Heart left ventricle (tissue), 16 donors: ENCODE data around the gene MAML3. TPM values are rescaled to one million over a fixed set of nuclear protein-coding genes. Genes with fewer than 3 reads are reported as not detected.

Experiments used
- ATAC-seq, 4 donors: fragments of 200-7000 bp; cut with Tn5 transposase; one replicate each; pipeline ENCODE4 v1.9.1; 2020 to 2022; ENCODE audit warnings: moderate library complexity in 4 of 4, mild to moderate bottlenecking in 3 of 4, moderate number of reproducible peaks in 1 of 4
- DNase-seq, 5 donors: peaks; one replicate each; pipeline ENCODE4 v3.0.0-alpha.2; 2020
- H3K27ac ChIP-seq, 12 donors: fragments of 200-600 bp; sonication (generic) in 4 of 12; one replicate each; pipeline versions ENCODE4 v1.5.0 to v1.8.0; 2016 to 2022; ENCODE audit warnings: mild to moderate bottlenecking in 2 of 12
- H3K27me3 ChIP-seq, 9 donors: fragments of 200-600 bp; sonication (generic) in 2 of 9; one replicate each; pipeline versions ENCODE4 v1.5.1 to v1.8.0; 2016 to 2022; ENCODE audit warnings: mild to moderate bottlenecking in 3 of 9
- H3K36me3 ChIP-seq, 9 donors: fragments of 200-600 bp; sonication (generic) in 2 of 9; one replicate each; pipeline versions ENCODE4 v1.5.0 to v1.8.0; 2018 to 2022; ENCODE audit warnings: mild to moderate bottlenecking in 2 of 9
- H3K4me1 ChIP-seq, 12 donors: fragments of 200-600 bp; sonication (generic) in 4 of 12; one replicate each; pipeline versions ENCODE4 v1.5.0 to v1.8.0; 2016 to 2022; ENCODE audit warnings: mild to moderate bottlenecking in 3 of 12
- H3K4me3 ChIP-seq, 12 donors: fragments of 200-600 bp; sonication (generic) in 4 of 12; one replicate each; pipeline versions ENCODE4 v1.5.0 to v1.8.0; 2017 to 2022; ENCODE audit warnings: mild to moderate bottlenecking in 9 of 12, moderate library complexity in 4 of 12
- H3K9me3 ChIP-seq, 12 donors: fragments of 200-600 bp; sonication (generic) in 4 of 12; one replicate each; pipeline versions ENCODE4 v1.5.0 to v1.8.0; 2016 to 2022; ENCODE audit warnings: mild to moderate bottlenecking in 1 of 12
- CTCF ChIP-seq, 12 donors: fragments of 200-600 bp; sonication (generic) in 4 of 12; IDR thresholded peaks; one replicate each; pipeline versions ENCODE4 v1.5.0 to v1.8.0; 2018 to 2022; ENCODE audit warnings: antibody characterized with exemption in 12 of 12, mild to moderate bottlenecking in 5 of 12
- POLR2A ChIP-seq, 2 donors: fragments of 450-650 bp; IDR thresholded peaks; one replicate each; pipeline ENCODE4 v1.6.1; 2017; ENCODE audit warnings: antibody characterized with exemption in 2 of 2, mild to moderate bottlenecking in 2 of 2, moderate library complexity in 2 of 2
- WGBS, 4 donors: extraction: QIAGEN DNeasy Blood & Tissue Kit in 2 of 4; methylation state at CpG; one replicate each; pipeline versions ENCODE4 v1.1.5 to v1.1.7; 2013 to 2018; 5-methylcytosine and 5-hydroxymethylcytosine counted together
- intact Hi-C, 10 donors: fragments of 100-400 bp; cut with DNase I; formaldehyde crosslinking; loops; one replicate each; pipeline versions ENCODE4 v1.11.1 to v1.14.2; 2022
- polyA plus RNA-seq, 2 donors: library from polyadenylated mRNA; stranded (reverse); fragments of 200-250 nt; gene quantifications; one replicate each; pipeline ENCODE4 v1.2.3, GENCODE V29; 2013
- total RNA-seq, 9 donors: library from RNA; depleted of rRNA in 2 of 9; stranded (reverse); fragments of >200 nt in 2 of 9; fragmentation: NEBNext Ultra II Directional in 3 of 9; extraction: Animal tissue kit (Norgen Biotek cat#: 25700) in 3 of 9; gene quantifications; one replicate each; pipeline versions ENCODE4 v1.1.0 to v1.2.4, GENCODE V29; 2016 to 2023
- donor health status: ischemic (EF 13 %, LVEDD 7.1; RV severe dilation, severe dysfunction).
- donor health status: healthy with polysubstance abuse.
- donor health status: DM: no; HTN: yes; CAD: no.
- donor health status: DM: no; HTN: no; CAD: no.
- donor health status: ischemic (EF 25% LVEDD 6.9; RV normal size, moderate dysfunction).
- donor health status: ischemic (EF 25% LVEDD 5.7; RV mildly dilated, moderate dysfunction).
- donor health status: healthy.
- donor health status: DM: yes; HTN: yes; CAD: no.
- donor health status: ischemic (EF 35%, LVEDD 5.7; RV mildly dilated, moderate dysfunction).
- donor health status: nonischemic (EF 11% LVEDD 7.7; RV severe dilation, severe dysfunction).
- donor health status: DM: yes; HTN: yes; CAD: no.
- donor health status: PGD.
- donor health status: ischemic (EF 29% LVEDD 5.4; RV normal size, mild dysfunction).
- donor health status: nonischemic (EF 23%, LVEDD 6.1; RV moderate dilation, normal function).

MAML3 gene
- total and polyA plus RNA-seq, 11 donors = 0.76 to 5.9 (median 2.4) TPM

DNA sequence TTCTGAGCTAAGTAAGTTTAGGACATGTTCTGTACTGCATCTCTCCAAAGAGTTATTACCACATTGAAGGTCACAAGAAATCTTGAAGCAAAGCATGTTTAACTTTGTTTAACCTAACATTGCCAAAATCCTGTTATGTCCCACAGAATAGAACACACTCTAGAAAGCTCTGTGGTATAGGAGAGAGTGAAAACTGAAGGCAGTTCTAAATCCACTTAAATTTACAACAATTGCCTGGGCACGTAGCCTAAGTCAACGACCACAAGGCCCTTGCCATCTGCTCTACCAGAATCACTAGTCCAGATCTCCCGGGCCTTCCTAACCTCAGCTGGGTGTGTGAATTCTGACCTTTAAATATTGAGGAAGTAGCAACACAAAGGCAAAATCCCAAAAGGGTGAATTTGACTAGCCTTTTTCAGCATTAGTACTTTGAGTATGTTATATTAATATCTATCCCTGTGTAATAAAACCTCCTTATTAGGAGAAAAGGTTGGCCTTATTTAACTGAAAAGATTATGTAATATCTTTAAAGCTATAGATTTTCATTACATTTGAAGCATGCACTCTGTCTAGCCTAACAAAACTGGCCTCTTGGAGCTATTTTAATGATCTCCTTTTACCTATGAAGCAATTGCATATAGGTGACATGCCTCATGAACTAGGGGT, 4.5 kb upstream of the MAML3 start:
- TF ChIP-seq CTCF (IDR thresholded peaks at IDR 0.05) (no peak), POLR2A (IDR thresholded peaks at IDR 0.05) (no peak)
- Histone ChIP-seq H3K36me3 (no peaks in the 10 kb centered on the region), H3K4me3 (no peak overlapping the region), H3K4me1 (peaks cover 0 to 26% (median 3%) of the 10 kb centered on the region in 12 donors), H3K27me3 (no peaks in the 10 kb centered on the region), H3K27ac (peak overlapping the region in 2 of 12 donors; percentile 27 to 80), H3K9me3 (peaks cover 0 to 6% (median 0%) of the 10 kb centered on the region in 12 donors)
- DNase-seq (no peak), ATAC-seq (no peak)
- 47 to 50% (median 49%) methylated on average over 3 of the region's 3 CpGs for WGBS, 4 donors
- intact Hi-C loops = loop anchor here in 8 of 10 donors (5.0 to 10.0 kb wide), 8 partner anchors 79 to 504 kb away; partner anchors contain the start of gene MGST2 (in 1 of the 8)

DNA sequence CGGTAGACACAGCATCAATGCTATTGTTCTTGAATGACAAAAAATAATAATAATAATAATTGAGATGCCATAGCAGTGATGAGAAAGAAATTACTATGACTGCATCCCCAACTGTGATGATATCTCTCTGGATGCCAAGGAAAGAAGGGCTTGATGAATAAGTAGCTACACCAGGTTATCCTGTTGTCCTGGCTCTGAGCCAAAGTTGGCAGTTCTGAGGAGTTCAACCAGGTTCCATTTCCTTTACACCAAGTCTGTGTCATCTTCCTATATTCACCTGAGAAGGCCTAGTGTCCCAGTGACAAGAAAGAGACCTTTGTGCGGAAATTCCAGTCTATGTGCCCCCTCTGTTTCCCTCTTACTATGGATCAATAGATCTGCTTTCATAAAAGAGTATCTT, 3.4 kb upstream of the MAML3 start:
- no peak overlapping the region for H3K4me3 ChIP-seq
- H3K27me3 ChIP-seq = no peaks in the 10 kb centered on the region
- TF ChIP-seq POLR2A (IDR thresholded peaks at IDR 0.05) (no peak), CTCF (IDR thresholded peaks at IDR 0.05) (no peak)
- DNase-seq (no peak), ATAC-seq (no peak)
- peaks cover 0 to 6% (median 0%) of the 10 kb centered on the region in 12 donors for H3K9me3 ChIP-seq
- peak overlapping the region in 1 of 12 donors; percentile 80 for H3K27ac ChIP-seq
- H3K36me3 ChIP-seq = no peaks in the 10 kb centered on the region
- H3K4me1 ChIP-seq = peaks cover 0 to 14% (median under 1%) of the 10 kb centered on the region in 12 donors
- intact Hi-C loops = loop anchor here in 8 of 10 donors (5.0 to 10.0 kb wide), 8 partner anchors 80 to 503 kb away; partner anchors contain the start of gene MGST2 (in 1 of the 8)
- WGBS, 4 donors = 98 to 99% (median 98%) methylated on average over 2 of the region's 2 CpGs

- 75 to 90% (median 83%) methylated on average over 4 of the region's 4 CpGs for WGBS, 4 donors
- TF ChIP-seq POLR2A (IDR thresholded peaks at IDR 0.05) (no peak), CTCF (IDR thresholded peaks at IDR 0.05) (no peak)
- Histone ChIP-seq H3K4me1 (peaks cover 0 to 13% (median under 1%) of the 10 kb centered on the region in 12 donors), H3K27me3 (no peaks in the 10 kb centered on the region), H3K9me3 (peaks cover 0 to 3% (median 0%) of the 10 kb centered on the region in 12 donors), H3K27ac (peak overlapping the region in 1 of 12 donors; percentile 80), H3K36me3 (no peaks in the 10 kb centered on the region), H3K4me3 (no peak overlapping the region)
- intact Hi-C loops = loop anchor here in 8 of 10 donors (5.0 to 10.0 kb wide), 8 partner anchors 81 to 502 kb away; partner anchors contain the start of gene MGST2 (in 1 of the 8)
- DNase-seq (no peak), ATAC-seq (no peak)
Observed at GRCh38 chr4:140156529-140157171, 2.7 kb upstream of the MAML3 start.

- Histone ChIP-seq H3K27me3 (no peaks in the 10 kb centered on the region), H3K36me3 (no peaks in the 10 kb centered on the region), H3K27ac (peak overlapping the region; percentile 83 to 100 (median 98)), H3K4me1 (peaks cover 0 to 18% (median 8%) of the 10 kb centered on the region in 12 donors), H3K9me3 (no peaks in the 10 kb centered on the region), H3K4me3 (peak overlapping the region; percentile 35 to 92 (median 83))
- ATAC-seq (no peak), DNase-seq (no peak)
- TF ChIP-seq CTCF (IDR thresholded peaks at IDR 0.05) (no peak), POLR2A (IDR thresholded peaks at IDR 0.05) (no peak)
- 79 to 83% (median 81%) methylated on average over 3 of the region's 3 CpGs for WGBS, 4 donors
- intact Hi-C loops = loop anchor here (1.0 to 10.0 kb wide), 26 partner anchors 57 to 500 kb away; partner anchors contain the start of gene MGST2 (in 3 of the 10)
Observed at GRCh38 chr4:140154572-140154891, 548 bp upstream of the MAML3 start.
